ENCODE measurements around the gene KIF26B.

Gene KIF26B

DNA sequence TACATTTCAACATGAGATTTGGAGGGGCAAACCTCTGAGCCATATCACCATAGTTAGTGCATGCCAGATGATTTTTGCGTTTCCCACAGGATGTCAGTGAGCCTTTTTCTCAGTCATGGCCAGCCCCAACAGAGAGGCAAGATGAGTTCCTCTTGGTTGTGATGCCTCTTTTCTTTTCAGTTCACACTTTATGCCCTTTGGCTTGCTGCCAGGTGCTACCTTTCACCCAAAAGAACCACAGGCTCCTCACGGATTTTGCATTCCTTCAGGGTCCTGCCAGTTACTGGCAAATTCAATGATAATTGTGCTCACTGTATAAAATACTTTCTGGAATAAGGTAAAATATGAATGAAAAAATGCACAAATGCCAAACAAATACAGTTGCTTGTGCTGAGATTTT lies 411.3 kb downstream of the KIF26B start:
- H3K9me3 ChIP-seq (ENCODE audit: insufficient read depth, low read length, severe bottlenecking): no peaks in the 10 kb centered on the region
- H3K27me3 ChIP-seq (ENCODE audit: insufficient read depth, low read length, poor library complexity): no peaks in the 10 kb centered on the region
- no peak overlapping the region for H3K27ac ChIP-seq (ENCODE audit: low read length)
- no peak overlapping the region for H3K4me3 ChIP-seq (ENCODE audit: low read depth in 1 of 2, low read length in 2 of 2)
- no peak for TF ChIP-seq EZH2 (IDR thresholded peaks at IDR 0.05; ENCODE audit: borderline replicate concordance, low read depth, low read length, severe bottlenecking)
- TF ChIP-seq, protein P1, sequence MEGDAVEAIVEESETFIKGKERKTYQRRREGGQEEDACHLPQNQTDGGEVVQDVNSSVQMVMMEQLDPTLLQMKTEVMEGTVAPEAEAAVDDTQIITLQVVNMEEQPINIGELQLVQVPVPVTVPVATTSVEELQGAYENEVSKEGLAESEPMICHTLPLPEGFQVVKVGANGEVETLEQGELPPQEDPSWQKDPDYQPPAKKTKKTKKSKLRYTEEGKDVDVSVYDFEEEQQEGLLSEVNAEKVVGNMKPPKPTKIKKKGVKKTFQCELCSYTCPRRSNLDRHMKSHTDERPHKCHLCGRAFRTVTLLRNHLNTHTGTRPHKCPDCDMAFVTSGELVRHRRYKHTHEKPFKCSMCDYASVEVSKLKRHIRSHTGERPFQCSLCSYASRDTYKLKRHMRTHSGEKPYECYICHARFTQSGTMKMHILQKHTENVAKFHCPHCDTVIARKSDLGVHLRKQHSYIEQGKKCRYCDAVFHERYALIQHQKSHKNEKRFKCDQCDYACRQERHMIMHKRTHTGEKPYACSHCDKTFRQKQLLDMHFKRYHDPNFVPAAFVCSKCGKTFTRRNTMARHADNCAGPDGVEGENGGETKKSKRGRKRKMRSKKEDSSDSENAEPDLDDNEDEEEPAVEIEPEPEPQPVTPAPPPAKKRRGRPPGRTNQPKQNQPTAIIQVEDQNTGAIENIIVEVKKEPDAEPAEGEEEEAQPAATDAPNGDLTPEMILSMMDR (IDR thresholded peaks at IDR 0.05; ENCODE audit: borderline replicate concordance, extremely low read depth, low read length, poor library complexity, severe bottlenecking): no peak
- H2AFZ ChIP-seq (ENCODE audit: low read depth, low read length): no peak overlapping the region
- no peak for ATAC-seq (ENCODE audit: insufficient read depth, low read depth)
- H3K4me1 ChIP-seq (ENCODE audit: insufficient read depth, low read length): no peaks in the 10 kb centered on the region
- no peak overlapping the region for H3K9ac ChIP-seq (ENCODE audit: low read depth, low read length)
- H4K20me1 ChIP-seq (ENCODE audit: insufficient read depth, low read length): no peaks in the 10 kb centered on the region
- no peaks in the 10 kb centered on the region for H3K79me2 ChIP-seq (ENCODE audit: insufficient read depth, low read length)
- DNase-seq: no peak
- H3K36me3 ChIP-seq (ENCODE audit: insufficient read depth, low read length): no peaks in the 10 kb centered on the region
- no peak overlapping the region for H3K4me2 ChIP-seq (ENCODE audit: insufficient read depth, low read length)

- Histone ChIP-seq H3K79me2 (ENCODE audit: insufficient read depth, low read length) (no peaks in the 10 kb centered on the region), H3K4me2 (ENCODE audit: insufficient read depth, low read length) (no peak overlapping the region), H3K4me3 (ENCODE audit: low read depth in 1 of 2, low read length in 2 of 2) (no peak overlapping the region), H3K27me3 (ENCODE audit: insufficient read depth, low read length, poor library complexity) (no peaks in the 10 kb centered on the region), H3K9ac (ENCODE audit: low read depth, low read length) (no peak overlapping the region), H3K9me3 (ENCODE audit: insufficient read depth, low read length, severe bottlenecking) (no peaks in the 10 kb centered on the region), H4K20me1 (ENCODE audit: insufficient read depth, low read length) (no peaks in the 10 kb centered on the region), H3K27ac (ENCODE audit: low read length) (no peak overlapping the region), H3K36me3 (ENCODE audit: insufficient read depth, low read length) (no peaks in the 10 kb centered on the region), H3K4me1 (ENCODE audit: insufficient read depth, low read length) (no peaks in the 10 kb centered on the region), H2AFZ (ENCODE audit: low read depth, low read length) (no peak overlapping the region)
- DNase-seq (no peak), ATAC-seq (ENCODE audit: insufficient read depth, low read depth) (no peak)
- no peak for TF ChIP-seq EZH2 (IDR thresholded peaks at IDR 0.05; ENCODE audit: borderline replicate concordance, low read depth, low read length, severe bottlenecking)
- TF ChIP-seq, protein P1 (IDR thresholded peaks at IDR 0.05; ENCODE audit: borderline replicate concordance, extremely low read depth, low read length, poor library complexity, severe bottlenecking): no peak
Observed at GRCh38 chr1:245566952-245567351, 412.2 kb downstream of the KIF26B start.

DNA sequence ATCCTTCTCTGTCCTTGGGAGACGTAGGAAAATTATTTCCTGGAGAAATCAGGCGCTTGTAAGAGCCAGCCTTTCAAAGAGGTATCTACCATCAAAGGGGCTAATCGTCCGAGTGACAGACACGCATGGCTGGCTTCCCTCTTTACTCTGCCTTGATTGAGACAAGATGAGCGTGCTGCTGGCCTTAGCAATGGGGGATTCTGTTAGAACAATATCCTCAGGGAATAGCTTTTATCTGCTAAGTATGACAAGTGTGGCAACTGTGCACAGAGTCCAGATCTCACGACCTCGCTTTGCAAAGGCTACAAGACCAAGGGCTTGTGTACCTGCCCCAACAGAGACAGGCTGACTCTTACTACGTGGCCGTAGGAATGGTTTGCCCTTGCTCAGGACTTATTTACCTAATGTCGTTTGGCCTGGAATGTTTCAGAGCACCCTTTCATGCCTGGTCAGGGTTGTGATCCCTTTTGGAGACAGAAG lies 417.1 kb downstream of the KIF26B start:
- ATAC-seq (ENCODE audit: insufficient read depth, low read depth) (no peak), DNase-seq (no peak)
- Histone ChIP-seq H3K36me3 (ENCODE audit: insufficient read depth, low read length) (no peaks in the 10 kb centered on the region), H4K20me1 (ENCODE audit: insufficient read depth, low read length) (no peaks in the 10 kb centered on the region), H3K4me3 (ENCODE audit: low read depth in 1 of 2, low read length in 2 of 2) (no peak overlapping the region), H2AFZ (ENCODE audit: low read depth, low read length) (no peak overlapping the region), H3K4me2 (ENCODE audit: insufficient read depth, low read length) (no peak overlapping the region), H3K9ac (ENCODE audit: low read depth, low read length) (no peak overlapping the region), H3K79me2 (ENCODE audit: insufficient read depth, low read length) (no peaks in the 10 kb centered on the region), H3K4me1 (ENCODE audit: insufficient read depth, low read length) (no peaks in the 10 kb centered on the region), H3K27me3 (ENCODE audit: insufficient read depth, low read length, poor library complexity) (no peaks in the 10 kb centered on the region), H3K27ac (ENCODE audit: low read length) (no peak overlapping the region), H3K9me3 (ENCODE audit: insufficient read depth, low read length, severe bottlenecking) (no peaks in the 10 kb centered on the region)
- TF ChIP-seq EZH2 (IDR thresholded peaks at IDR 0.05; ENCODE audit: borderline replicate concordance, low read depth, low read length, severe bottlenecking): no peak
- TF ChIP-seq, protein P1 (IDR thresholded peaks at IDR 0.05; ENCODE audit: borderline replicate concordance, extremely low read depth, low read length, poor library complexity, severe bottlenecking): no peak

DNA sequence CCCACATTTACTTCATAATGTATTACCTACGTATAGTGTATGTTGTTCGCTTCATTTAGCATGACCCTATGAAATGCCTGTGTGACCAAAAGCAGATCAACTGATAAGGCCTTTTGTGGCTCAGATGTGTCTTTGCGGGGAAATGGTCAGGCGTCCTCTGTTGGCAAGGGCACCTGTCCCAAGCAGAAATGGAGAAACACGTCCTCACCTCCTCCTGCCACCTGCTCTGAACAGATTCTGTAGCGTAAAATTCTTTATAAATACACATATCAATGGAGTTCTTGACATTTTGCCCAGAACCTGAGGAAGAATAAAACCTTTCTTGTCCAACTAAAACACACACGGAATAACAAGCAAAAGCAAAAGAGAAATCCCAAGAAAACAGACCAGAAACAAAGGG lies 417.9 kb downstream of the KIF26B start:
- no peak overlapping the region for H3K4me3 ChIP-seq (ENCODE audit: low read depth in 1 of 2, low read length in 2 of 2)
- DNase-seq (no peak), ATAC-seq (ENCODE audit: insufficient read depth, low read depth) (no peak)
- H3K4me1 ChIP-seq (ENCODE audit: insufficient read depth, low read length): no peaks in the 10 kb centered on the region
- no peaks in the 10 kb centered on the region for H3K79me2 ChIP-seq (ENCODE audit: insufficient read depth, low read length)
- no peaks in the 10 kb centered on the region for H3K27me3 ChIP-seq (ENCODE audit: insufficient read depth, low read length, poor library complexity)
- H3K9ac ChIP-seq (ENCODE audit: low read depth, low read length): no peak overlapping the region
- no peaks in the 10 kb centered on the region for H3K36me3 ChIP-seq (ENCODE audit: insufficient read depth, low read length)
- no peaks in the 10 kb centered on the region for H3K9me3 ChIP-seq (ENCODE audit: insufficient read depth, low read length, severe bottlenecking)
- TF ChIP-seq, protein P1 (IDR thresholded peaks at IDR 0.05; ENCODE audit: borderline replicate concordance, extremely low read depth, low read length, poor library complexity, severe bottlenecking): no peak
- no peak for TF ChIP-seq EZH2 (IDR thresholded peaks at IDR 0.05; ENCODE audit: borderline replicate concordance, low read depth, low read length, severe bottlenecking)
- no peak overlapping the region for H3K27ac ChIP-seq (ENCODE audit: low read length)
- H2AFZ ChIP-seq (ENCODE audit: low read depth, low read length): no peak overlapping the region
- H4K20me1 ChIP-seq (ENCODE audit: insufficient read depth, low read length): no peaks in the 10 kb centered on the region
- no peak overlapping the region for H3K4me2 ChIP-seq (ENCODE audit: insufficient read depth, low read length)

Measured in DND-41 (cell line).